DOHH2 (cell line): ENCODE data around the gene COX7A2.
A peak's percentile ranks its signal among the peaks of the same experiment; 100 is the strongest.

Experiments used
- CTCF ChIP-seq: fragments of 200-600 bp; sonication (generic); IDR thresholded peaks from one replicate; pipeline ENCODE4 v1.5.1; 2014; ENCODE audit warnings: antibody characterized with exemption, mild to moderate bottlenecking, low read depth, low read length; ENCODE audit not compliant: poor library complexity, severe bottlenecking
- EZH2phosphoT487 ChIP-seq: fragments of 200-600 bp; sonication (generic); IDR thresholded peaks from 2 replicates; pipeline ENCODE4 v1.6.1; 2017; ENCODE audit warnings: borderline replicate concordance, mild to moderate bottlenecking, antibody characterized with exemption, low read length, moderate library complexity, mixed read lengths

GRCh38 chr6:75266716-75267291, 23.2 kb upstream of the COX7A2 start:
- TF ChIP-seq CTCF (peak; percentile 72), EZH2phosphoT487 (no peak)
